Type B pancreatic cell (in vitro differentiated cells): ENCODE measurements around the gene CPHXL2. TPM values are rescaled to one million over a fixed set of nuclear protein-coding genes. Genes with fewer than 3 reads are reported as not detected.

Source experiments
- DNase-seq: peaks from one replicate; pipeline ENCODE4 v3.0.0; 2021; ENCODE audit warnings: mixed read lengths; ENCODE audit not compliant: unreplicated experiment; ENCODE audit errors: extremely low spot score
- H3K27ac Mint-ChIP-seq: 2 replicates; pipeline ENCODE4 v1.8.0; 2021; ENCODE audit warnings: mild to moderate bottlenecking, mixed read lengths
- H3K27me3 Mint-ChIP-seq: 2 replicates; pipeline ENCODE4 v1.8.0; 2021; ENCODE audit warnings: mixed read lengths
- H3K36me3 Mint-ChIP-seq: 2 replicates; pipeline ENCODE4 v1.8.0; 2021; ENCODE audit warnings: mixed read lengths
- H3K4me1 Mint-ChIP-seq: one replicate; pipeline ENCODE4 v1.8.0; 2021; ENCODE audit warnings: mixed read lengths; ENCODE audit not compliant: unreplicated experiment
- H3K4me3 Mint-ChIP-seq: 2 replicates; pipeline ENCODE4 v1.8.0; 2021; ENCODE audit warnings: mild to moderate bottlenecking, mixed read lengths
- H3K9me3 Mint-ChIP-seq: 2 replicates; pipeline ENCODE4 v1.8.0; 2021; ENCODE audit warnings: mixed read lengths
- total RNA-seq: library from RNA; stranded (reverse); gene quantifications from 2 replicates; pipeline ENCODE4 v1.2.1, GENCODE V29; 2021; ENCODE audit warnings: low replicate concordance
- TF ChIP-seq, protein P1 (sequence below): fragments of 200-600 bp; sonication (generic); conservative IDR thresholded peaks from 2 replicates; pipeline ENCODE4 v1.5.0; 2021; ENCODE audit warnings: antibody characterized with exemption, mild to moderate bottlenecking

CPHXL2 gene
- total RNA-seq, 1 donor from 2014 or later, result not detected

DNA sequence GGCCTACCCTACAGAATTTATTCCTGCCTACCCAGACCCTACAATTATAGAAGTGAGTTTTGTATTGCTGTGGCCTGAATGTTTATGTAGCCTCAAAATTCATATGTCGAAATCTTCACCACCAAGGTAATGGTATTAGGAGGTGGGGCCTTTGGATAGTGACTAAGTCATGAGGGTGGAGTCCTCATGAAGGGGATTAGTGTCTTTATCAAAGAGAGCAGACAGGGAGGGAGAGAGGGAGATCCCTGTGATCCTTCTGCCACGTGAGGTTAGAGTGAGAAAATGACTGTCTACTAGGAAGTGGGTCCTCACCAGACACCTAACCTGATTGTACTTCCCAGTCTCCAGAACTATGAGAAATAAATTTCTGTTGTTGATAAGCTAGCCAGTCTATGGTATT lies 25.4 kb upstream of the CPHXL2 start:
- Mint-ChIP-seq H3K4me3 (no peak overlapping the region), H3K27me3 (no peaks in the 10 kb centered on the region), H3K9me3 (no peaks in the 10 kb centered on the region), H3K4me1 (no peaks in the 10 kb centered on the region), H3K27ac (no peak overlapping the region), H3K36me3 (no peaks in the 10 kb centered on the region)
- no peak for DNase-seq
- TF ChIP-seq, protein P1, sequence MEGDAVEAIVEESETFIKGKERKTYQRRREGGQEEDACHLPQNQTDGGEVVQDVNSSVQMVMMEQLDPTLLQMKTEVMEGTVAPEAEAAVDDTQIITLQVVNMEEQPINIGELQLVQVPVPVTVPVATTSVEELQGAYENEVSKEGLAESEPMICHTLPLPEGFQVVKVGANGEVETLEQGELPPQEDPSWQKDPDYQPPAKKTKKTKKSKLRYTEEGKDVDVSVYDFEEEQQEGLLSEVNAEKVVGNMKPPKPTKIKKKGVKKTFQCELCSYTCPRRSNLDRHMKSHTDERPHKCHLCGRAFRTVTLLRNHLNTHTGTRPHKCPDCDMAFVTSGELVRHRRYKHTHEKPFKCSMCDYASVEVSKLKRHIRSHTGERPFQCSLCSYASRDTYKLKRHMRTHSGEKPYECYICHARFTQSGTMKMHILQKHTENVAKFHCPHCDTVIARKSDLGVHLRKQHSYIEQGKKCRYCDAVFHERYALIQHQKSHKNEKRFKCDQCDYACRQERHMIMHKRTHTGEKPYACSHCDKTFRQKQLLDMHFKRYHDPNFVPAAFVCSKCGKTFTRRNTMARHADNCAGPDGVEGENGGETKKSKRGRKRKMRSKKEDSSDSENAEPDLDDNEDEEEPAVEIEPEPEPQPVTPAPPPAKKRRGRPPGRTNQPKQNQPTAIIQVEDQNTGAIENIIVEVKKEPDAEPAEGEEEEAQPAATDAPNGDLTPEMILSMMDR, result no peak

DNA sequence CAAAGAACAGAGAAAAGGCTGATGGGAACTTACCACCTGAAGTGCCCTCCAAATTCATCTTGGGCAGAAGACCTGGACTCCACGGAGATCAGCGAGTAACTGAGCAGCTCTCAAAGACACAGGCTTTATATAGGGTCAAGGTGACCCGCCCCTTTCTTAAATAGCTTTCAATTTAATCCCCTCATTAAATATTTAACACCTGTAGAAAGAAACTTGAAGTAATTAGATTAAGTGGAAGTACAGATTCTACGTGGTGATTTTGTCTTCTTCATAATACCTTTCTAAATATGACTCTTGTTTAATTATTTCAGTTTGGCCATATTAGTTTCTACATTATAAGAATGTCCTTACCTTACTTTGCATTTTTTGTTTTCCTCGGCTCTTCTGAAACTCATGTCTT lies 24.6 kb upstream of the CPHXL2 start, which contains the start of gene DUXB:
Gene DUXB, minus strand, starts transcription at position 101 of the 400 bp plus-strand sequence. Its CDS starts 43 bp downstream, at position 58.
- Mint-ChIP-seq H3K4me1 (no peaks in the 10 kb centered on the region), H3K27me3 (no peaks in the 10 kb centered on the region), H3K9me3 (no peaks in the 10 kb centered on the region), H3K4me3 (no peak within 1 kb of the TSS), H3K36me3 (no peaks in the 10 kb centered on the region), H3K27ac (no peak within 1 kb of the TSS)
- DNase-seq, result no peak
- TF ChIP-seq, protein P1, result no peak

DNA sequence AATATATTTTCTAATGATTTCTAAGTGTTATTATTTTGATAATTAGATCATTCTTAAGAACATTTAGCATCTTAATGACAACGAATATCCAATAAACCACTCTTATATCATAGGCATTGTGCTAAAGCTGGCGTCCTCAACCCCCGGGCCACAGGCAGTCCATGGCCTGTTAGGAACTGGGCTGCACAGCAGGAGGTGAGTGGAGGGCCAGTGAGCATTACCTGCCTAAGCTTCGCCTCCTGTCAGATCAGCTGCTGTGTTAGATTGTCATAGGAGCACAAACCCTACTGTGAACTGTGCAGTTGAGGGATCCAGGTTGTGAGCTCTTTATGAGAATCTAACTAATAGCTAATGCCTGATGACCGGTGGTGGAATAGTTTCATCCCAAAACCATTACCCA lies 20.8 kb upstream of the CPHXL2 start:
- TF ChIP-seq, protein P1, result no peak
- H3K36me3 Mint-ChIP-seq, result no peaks in the 10 kb centered on the region
- H3K27me3 Mint-ChIP-seq, result no peaks in the 10 kb centered on the region
- no peak for DNase-seq
- peaks cover 5% of the 10 kb centered on the region for H3K9me3 Mint-ChIP-seq
- no peak overlapping the region for H3K4me3 Mint-ChIP-seq
- H3K27ac Mint-ChIP-seq, result no peak overlapping the region
- H3K4me1 Mint-ChIP-seq, result no peaks in the 10 kb centered on the region

DNA sequence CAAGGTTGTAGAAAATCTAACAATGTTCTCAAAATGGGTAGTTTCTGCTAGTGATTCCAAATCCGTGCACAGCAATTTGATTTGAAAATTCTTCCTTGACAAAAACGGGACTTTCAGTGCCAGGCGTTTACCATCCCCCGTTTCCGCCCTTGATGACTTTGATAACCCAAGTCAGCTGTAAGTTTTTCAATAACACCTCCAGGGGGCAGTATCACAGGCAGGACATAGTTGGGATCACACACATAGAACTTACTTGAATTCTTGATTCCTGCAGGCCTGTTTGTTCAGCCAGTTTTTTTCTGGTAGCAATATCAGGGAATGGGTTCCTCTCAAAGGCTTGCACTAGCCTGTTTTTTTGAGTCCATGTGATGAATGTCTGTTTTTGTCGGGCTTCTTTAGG lies 18.9 kb upstream of the CPHXL2 start:
- TF ChIP-seq, protein P1, result peak; percentile 52
- no peaks in the 10 kb centered on the region for H3K36me3 Mint-ChIP-seq
- no peak overlapping the region for H3K27ac Mint-ChIP-seq
- no peaks in the 10 kb centered on the region for H3K4me1 Mint-ChIP-seq
- H3K27me3 Mint-ChIP-seq, result no peaks in the 10 kb centered on the region
- H3K4me3 Mint-ChIP-seq, result no peak overlapping the region
- DNase-seq, result no peak
- peaks cover 5% of the 10 kb centered on the region for H3K9me3 Mint-ChIP-seq

DNA sequence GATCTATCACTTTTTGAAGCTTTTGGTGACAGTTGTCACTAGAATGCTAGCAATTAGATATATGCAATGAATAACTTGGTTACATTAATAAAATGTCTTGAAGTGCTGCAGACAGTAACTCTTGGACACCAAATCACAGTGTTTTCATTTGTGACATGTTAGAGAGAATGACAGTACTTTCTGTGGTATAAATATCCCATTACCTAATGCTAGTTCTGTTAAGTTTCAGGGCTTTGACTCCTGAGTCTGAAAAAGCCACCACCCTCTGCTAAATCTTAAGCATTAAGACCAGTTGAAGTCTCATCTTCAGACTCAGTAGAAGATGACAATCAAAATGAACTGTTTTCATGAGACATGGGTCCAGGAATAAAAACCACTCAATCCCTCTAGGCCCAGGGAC lies 10.6 kb upstream of the CPHXL2 start:
- Mint-ChIP-seq H3K4me3 (no peak overlapping the region), H3K27ac (no peak overlapping the region), H3K4me1 (no peaks in the 10 kb centered on the region), H3K36me3 (peaks cover 4% of the 10 kb centered on the region), H3K9me3 (peaks cover 12% of the 10 kb centered on the region), H3K27me3 (no peaks in the 10 kb centered on the region)
- no peak for DNase-seq
- TF ChIP-seq, protein P1, result no peak

DNA sequence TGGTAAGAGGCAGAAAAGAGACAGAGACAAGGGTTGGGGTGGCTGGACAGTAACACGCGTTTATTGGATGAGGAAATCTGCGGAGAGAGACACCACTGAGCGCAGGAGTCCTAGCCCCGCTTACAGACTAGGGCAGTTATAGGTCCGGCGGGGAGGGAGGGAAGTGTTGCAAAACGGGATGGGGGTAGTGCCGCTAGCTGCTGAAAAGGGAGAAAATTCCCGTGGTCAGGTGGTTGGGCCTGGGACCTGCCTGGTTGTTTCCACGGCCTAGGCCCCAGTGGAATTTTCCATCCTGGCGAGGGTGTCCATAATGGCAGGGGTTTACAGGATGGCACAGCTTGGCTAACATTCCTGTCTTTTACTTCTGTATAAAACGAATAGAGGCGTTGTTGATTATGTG lies 5.5 kb upstream of the CPHXL2 start:
- no peak for DNase-seq
- H3K4me1 Mint-ChIP-seq, result no peaks in the 10 kb centered on the region
- TF ChIP-seq, protein P1, result no peak

More for the DNA sequence above, 5.5 kb upstream of the CPHXL2 start:
- H3K9me3 Mint-ChIP-seq, result peaks cover 12% of the 10 kb centered on the region
- H3K27ac Mint-ChIP-seq, result no peak overlapping the region
- peaks cover 7% of the 10 kb centered on the region for H3K36me3 Mint-ChIP-seq
- H3K4me3 Mint-ChIP-seq, result no peak overlapping the region
- H3K27me3 Mint-ChIP-seq, result no peaks in the 10 kb centered on the region
